Mesenchymal stem cell (in vitro differentiated cells and primary cell): ENCODE data around the gene CAMKMT.

Experiments
- DNase-seq: peaks from one replicate; pipeline ENCODE4 v3.0.0-alpha.2; 2013
- H2AFZ ChIP-seq: one replicate; pipeline ENCODE4 v1.6.1; 2013; ENCODE audit warnings: low read depth, mild to moderate bottlenecking, control low read depth, inconsistent platforms, low read length, moderate library complexity
- H2AK5ac ChIP-seq: 2 replicates; pipeline ENCODE4 v1.6.1; 2013; ENCODE audit warnings: low read length, moderate library complexity, mild to moderate bottlenecking, inconsistent platforms; ENCODE audit not compliant: severe bottlenecking
- H2BK120ac ChIP-seq: one replicate; pipeline ENCODE4 v1.6.1; 2013; ENCODE audit warnings: low read depth, mild to moderate bottlenecking, inconsistent platforms, low read length, moderate library complexity
- H2BK12ac ChIP-seq, 2 experiments: one replicate each; pipeline ENCODE4 v1.6.1; 2013; ENCODE audit warnings: inconsistent platforms in 2 of 2, low read length in 2 of 2, mild to moderate bottlenecking in 2 of 2, moderate library complexity in 2 of 2, control low read depth in 1 of 2
- H2BK15ac ChIP-seq: one replicate; pipeline ENCODE4 v1.6.1; 2013; ENCODE audit warnings: mild to moderate bottlenecking, low read depth, inconsistent platforms; ENCODE audit not compliant: poor library complexity, severe bottlenecking
- H2BK5ac ChIP-seq: 2 replicates; pipeline ENCODE4 v1.6.1; 2013; ENCODE audit warnings: low read depth, mild to moderate bottlenecking, low read length, control low read depth, inconsistent platforms; ENCODE audit not compliant: poor library complexity, severe bottlenecking
- H3K14ac ChIP-seq, 2 experiments: one replicate each; pipeline ENCODE4 v1.6.1; 2013; ENCODE audit warnings: inconsistent platforms in 2 of 2, low read length in 2 of 2, control low read depth in 1 of 2, mild to moderate bottlenecking in 1 of 2, moderate library complexity in 1 of 2
- H3K18ac ChIP-seq, 2 experiments: one replicate each; pipeline ENCODE4 v1.6.1; 2013; ENCODE audit warnings: inconsistent platforms in 2 of 2, low read length in 2 of 2, control low read depth in 1 of 2, low read depth in 1 of 2, mild to moderate bottlenecking in 1 of 2
- H3K23ac ChIP-seq, 2 experiments: one replicate each; pipeline ENCODE4 v1.6.1; 2013; ENCODE audit warnings: inconsistent platforms in 2 of 2, low read length in 2 of 2, mild to moderate bottlenecking in 2 of 2, moderate library complexity in 2 of 2, control low read depth in 1 of 2
- H3K27ac ChIP-seq: 2 replicates; pipeline ENCODE4 v1.5.1; 2013; ENCODE audit warnings: mild to moderate bottlenecking, moderate library complexity, low read length, control low read depth, inconsistent platforms; ENCODE audit not compliant: poor library complexity, severe bottlenecking
- H3K27me3 ChIP-seq, 2 experiments: 2 replicates each; pipeline versions ENCODE4 v1.6.1 to v1.7.0; 2013; ENCODE audit warnings: low read length in 2 of 2, mild to moderate bottlenecking in 2 of 2, moderate library complexity in 2 of 2, control low read depth in 1 of 2, inconsistent platforms in 1 of 2; ENCODE audit not compliant: control insufficient read depth in 1 of 2, insufficient read depth in 1 of 2
- H3K36me3 ChIP-seq, 2 experiments: 2 replicates each; pipeline versions ENCODE4 v1.6.1 to v1.7.0; 2013; ENCODE audit warnings: low read length in 2 of 2, control low read depth in 1 of 2, inconsistent platforms in 1 of 2, low read depth in 1 of 2, mild to moderate bottlenecking in 1 of 2; ENCODE audit not compliant: insufficient read depth in 2 of 2, control insufficient read depth in 1 of 2
- H3K4ac ChIP-seq, 2 experiments: one replicate each; pipeline ENCODE4 v1.6.1; 2013; ENCODE audit warnings: inconsistent platforms in 2 of 2, low read length in 2 of 2, mild to moderate bottlenecking in 2 of 2, moderate library complexity in 2 of 2, control low read depth in 1 of 2, low read depth in 1 of 2
- H3K4me1 ChIP-seq: 2 replicates; pipeline ENCODE4 v1.6.1; 2013; ENCODE audit warnings: low read depth, low read length, control low read depth; ENCODE audit not compliant: control insufficient read depth, insufficient read depth
- H3K4me2 ChIP-seq: 2 replicates; pipeline ENCODE4 v1.6.1; 2013; ENCODE audit warnings: low read length, mild to moderate bottlenecking, inconsistent platforms; ENCODE audit not compliant: poor library complexity, severe bottlenecking
- H3K4me3 ChIP-seq, 2 experiments: 2 replicates each; pipeline versions ENCODE4 v1.5.1 to v1.7.0; 2013; ENCODE audit warnings: low read length in 2 of 2, mild to moderate bottlenecking in 2 of 2, control low read depth in 1 of 2, low read depth in 1 of 2; ENCODE audit not compliant: insufficient read depth in 1 of 2
- H3K79me1 ChIP-seq: replicated peaks from 2 replicates; pipeline ENCODE4 v1.6.1; 2013; ENCODE audit warnings: mild to moderate bottlenecking, control low read depth, low read length, inconsistent platforms; ENCODE audit not compliant: poor library complexity, severe bottlenecking
- H3K9ac ChIP-seq: 2 replicates; pipeline ENCODE4 v1.7.0; 2013; ENCODE audit warnings: mild to moderate bottlenecking, low read length, moderate library complexity
- H3K9me3 ChIP-seq: 2 replicates; pipeline ENCODE4 v1.7.0; 2013; ENCODE audit warnings: mild to moderate bottlenecking, low read length; ENCODE audit not compliant: control insufficient read depth
- H4K8ac ChIP-seq: one replicate; pipeline ENCODE4 v1.6.1; 2013; ENCODE audit warnings: inconsistent platforms, mild to moderate bottlenecking, low read length, moderate library complexity
- H4K91ac ChIP-seq: one replicate; pipeline ENCODE4 v1.6.1; 2013; ENCODE audit warnings: mild to moderate bottlenecking, low read length, inconsistent platforms
- WGBS: methylation state at CpG from one replicate; pipeline ENCODE4 v1.1.7; 2013; ENCODE audit warnings: mixed read lengths; 5-methylcytosine and 5-hydroxymethylcytosine counted together

Gene CAMKMT

DNA sequence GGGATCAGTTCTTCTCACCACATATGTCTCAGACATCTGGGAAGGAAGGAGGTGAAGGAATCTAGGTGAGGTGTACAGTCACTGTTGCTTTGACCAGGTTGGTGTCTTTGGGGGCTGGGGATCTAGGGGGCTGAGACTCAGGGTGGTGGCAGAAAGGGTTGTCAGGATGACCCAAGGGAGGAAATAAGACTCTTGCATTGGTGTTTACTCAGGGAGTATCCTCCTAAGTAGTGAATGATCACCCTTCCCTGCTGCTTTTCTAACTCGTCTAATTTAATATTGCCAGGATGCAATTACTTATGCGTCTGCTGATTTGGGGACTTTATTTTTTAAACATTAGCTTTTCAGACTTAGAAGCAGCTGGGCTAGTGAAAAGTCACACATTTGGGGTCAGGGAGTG is 451.9 kb downstream of the CAMKMT start:
- Histone ChIP-seq H3K27ac (no peak overlapping the region), H3K9me3 (no peaks in the 10 kb centered on the region), H2BK12ac (no peak overlapping the region), H2AK5ac (no peak overlapping the region), H2BK120ac (no peak overlapping the region), H2BK15ac (no peak overlapping the region), H4K91ac (no peak overlapping the region), H3K14ac (no peak overlapping the region), H2AFZ (no peak overlapping the region), H3K9ac (no peak overlapping the region), H2BK5ac (no peak overlapping the region), H3K23ac (no peak overlapping the region), H3K18ac (no peak overlapping the region), H3K4me3 (no peak overlapping the region), H3K4me1 (no peaks in the 10 kb centered on the region), H3K79me1 (no peaks in the 10 kb centered on the region), H3K4me2 (no peak overlapping the region), H3K36me3 (no peaks in the 10 kb centered on the region), H3K4ac (no peak overlapping the region), H3K27me3 (peaks cover 84 to 91% of the 10 kb centered on the region in 2 experiments), H4K8ac (no peak overlapping the region)
- no peak for DNase-seq
- WGBS = 94% methylated on average over 2 of the region's 2 CpGs

- Histone ChIP-seq H3K9me3 (no peaks in the 10 kb centered on the region), H3K4me2 (no peak overlapping the region), H3K14ac (no peak overlapping the region), H3K9ac (no peak overlapping the region), H3K18ac (no peak overlapping the region), H4K91ac (no peak overlapping the region), H2AK5ac (no peak overlapping the region), H2BK120ac (no peak overlapping the region), H2BK12ac (no peak overlapping the region), H3K79me1 (no peaks in the 10 kb centered on the region), H2BK5ac (no peak overlapping the region), H2AFZ (no peak overlapping the region), H3K4me3 (no peak overlapping the region), H3K4ac (no peak overlapping the region), H3K27me3 (peaks cover 77 to 85% of the 10 kb centered on the region in 2 experiments), H3K27ac (no peak overlapping the region), H4K8ac (no peak overlapping the region), H3K4me1 (peaks cover 2% of the 10 kb centered on the region), H3K23ac (no peak overlapping the region), H2BK15ac (no peak overlapping the region), H3K36me3 (no peaks in the 10 kb centered on the region)
- DNase-seq = no peak
- WGBS = 85% methylated on average over 5 of the region's 7 CpGs
Observed at GRCh38 chr2:44817256-44817655, 455.5 kb downstream of the CAMKMT start.

DNA sequence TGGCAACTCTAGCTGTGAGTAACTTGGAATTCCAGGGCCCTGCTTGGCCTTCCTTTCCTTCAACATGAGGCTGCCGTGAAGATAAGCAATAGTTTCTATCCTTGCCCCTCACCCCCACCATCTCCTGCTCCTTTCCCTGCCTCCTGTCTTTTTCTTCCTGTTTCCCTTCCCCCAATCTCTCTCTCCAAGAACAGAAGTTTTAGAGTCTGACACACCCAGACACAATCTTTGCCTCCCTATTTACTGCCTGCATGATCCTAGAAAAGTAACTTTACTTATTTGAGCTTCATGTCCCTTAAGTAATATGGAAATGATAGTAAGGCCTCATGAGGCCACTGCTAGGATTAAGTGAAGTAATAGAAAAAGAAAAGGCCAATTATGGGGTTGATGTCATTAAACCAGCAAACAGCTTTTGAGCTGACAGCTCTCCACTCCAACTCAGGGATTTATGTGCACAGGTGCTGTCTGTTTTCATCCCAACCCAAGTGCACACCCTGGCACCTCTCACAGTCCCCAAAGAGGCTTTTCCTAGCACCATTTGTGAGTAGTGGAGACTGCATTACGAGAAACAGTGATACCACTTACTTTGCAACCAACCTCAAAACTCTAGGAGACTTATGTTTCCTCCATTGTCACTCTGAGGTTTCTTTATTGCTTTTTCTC is 456.1 kb downstream of the CAMKMT start:
- Histone ChIP-seq H3K4me2 (no peak overlapping the region), H3K9me3 (no peaks in the 10 kb centered on the region), H2BK12ac (no peak overlapping the region), H3K27ac (no peak overlapping the region), H3K14ac (no peak overlapping the region), H3K79me1 (no peaks in the 10 kb centered on the region), H2BK120ac (no peak overlapping the region), H3K9ac (no peak overlapping the region), H4K8ac (no peak overlapping the region), H2AK5ac (no peak overlapping the region), H3K4ac (no peak overlapping the region), H3K4me1 (peaks cover 2% of the 10 kb centered on the region), H2AFZ (no peak overlapping the region), H4K91ac (no peak overlapping the region), H3K27me3 (peaks cover 77 to 86% of the 10 kb centered on the region in 2 experiments), H3K18ac (no peak overlapping the region), H3K36me3 (no peaks in the 10 kb centered on the region), H2BK5ac (no peak overlapping the region), H3K4me3 (no peak overlapping the region), H2BK15ac (no peak overlapping the region), H3K23ac (no peak overlapping the region)
- WGBS = 45% methylated on average over 2 of the region's 2 CpGs
- DNase-seq = no peak

- no peak overlapping the region for H2BK120ac ChIP-seq
- no peak overlapping the region for H2BK15ac ChIP-seq
- no peaks in the 10 kb centered on the region for H3K36me3 ChIP-seq
- no peaks in the 10 kb centered on the region for H3K79me1 ChIP-seq
- no peak overlapping the region for H3K18ac ChIP-seq
- H4K8ac ChIP-seq = no peak overlapping the region
- H3K4me2 ChIP-seq = no peak overlapping the region
- 69% methylated on average over 3 of the region's 5 CpGs for WGBS
- no peaks in the 10 kb centered on the region for H3K9me3 ChIP-seq
- H3K14ac ChIP-seq = no peak overlapping the region
- no peak overlapping the region for H2BK12ac ChIP-seq
- H2AFZ ChIP-seq = no peak overlapping the region
- no peak overlapping the region for H3K23ac ChIP-seq
- DNase-seq = no peak
- no peak overlapping the region for H2AK5ac ChIP-seq
- no peak overlapping the region for H4K91ac ChIP-seq
- no peak overlapping the region for H3K27ac ChIP-seq
- H3K4me3 ChIP-seq = no peak overlapping the region
- H3K4ac ChIP-seq = no peak overlapping the region
- no peak overlapping the region for H3K9ac ChIP-seq
- peaks cover 67 to 80% of the 10 kb centered on the region in 2 experiments for H3K27me3 ChIP-seq
- peaks cover 2% of the 10 kb centered on the region for H3K4me1 ChIP-seq
- no peak overlapping the region for H2BK5ac ChIP-seq
Observed at GRCh38 chr2:44819061-44819460, 457.3 kb downstream of the CAMKMT start.
